GM04504 (cell line): ENCODE data around the gene ARHGEF25.
"Not testable (repeated sequence)": the region's sequence is repeated elsewhere in the genome, so short reads cannot be mapped to it uniquely, and the experiment has no call there.

Experiments
- DNase-seq: peaks from one replicate; pipeline ENCODE4 v3.0.0-alpha.2; 2012; ENCODE audit warnings: low read depth

Gene ARHGEF25

GRCh38 chr12:57611108-57611826 lies at the start of gene ARHGEF25:
Gene ARHGEF25 (plus strand): TSS chr12:57611435. CDS start chr12:57611895, 460 bp downstream.
- no peak for DNase-seq

- no peak for DNase-seq
Observed at GRCh38 chr12:57563358-57563757, 47.9 kb upstream of the ARHGEF25 start.

- DNase-seq = no peak
Observed at GRCh38 chr12:57564178-57564740, 47.0 kb upstream of the ARHGEF25 start.

GRCh38 chr12:57568838-57569237 lies 42.4 kb upstream of the ARHGEF25 start:
- no peak for DNase-seq

- DNase-seq = no peak
Observed at GRCh38 chr12:57569858-57570257, 41.4 kb upstream of the ARHGEF25 start.

- DNase-seq = not testable (repeated sequence)
Observed at GRCh38 chr12:57570438-57570837, 40.8 kb upstream of the ARHGEF25 start.

- no peak for DNase-seq
Observed at GRCh38 chr12:57571926-57572762, 39.1 kb upstream of the ARHGEF25 start.

GRCh38 chr12:57574795-57575194 lies 36.4 kb upstream of the ARHGEF25 start:
- no peak for DNase-seq

- DNase-seq = no peak
Observed at GRCh38 chr12:57575771-57576612, 35.2 kb upstream of the ARHGEF25 start.

- no peak for DNase-seq
Observed at GRCh38 chr12:57576613-57577160, 34.5 kb upstream of the ARHGEF25 start.

GRCh38 chr12:57577981-57578758 lies 33.1 kb upstream of the ARHGEF25 start:
- no peak for DNase-seq

GRCh38 chr12:57579011-57579410 lies 32.2 kb upstream of the ARHGEF25 start:
- no peak for DNase-seq

- no peak for DNase-seq
Observed at GRCh38 chr12:57579677-57580465, 31.4 kb upstream of the ARHGEF25 start.

GRCh38 chr12:57580466-57580795 lies 30.8 kb upstream of the ARHGEF25 start:
- no peak for DNase-seq

- no peak for DNase-seq
Observed at GRCh38 chr12:57581802-57582201, 29.4 kb upstream of the ARHGEF25 start.

- DNase-seq = no peak
Observed at GRCh38 chr12:57582440-57582839, 28.8 kb upstream of the ARHGEF25 start.

GRCh38 chr12:57583008-57583831 lies 28.0 kb upstream of the ARHGEF25 start:
- peak; percentile 52 for DNase-seq

- DNase-seq = no peak
Observed at GRCh38 chr12:57584050-57584449, 27.2 kb upstream of the ARHGEF25 start.

GRCh38 chr12:57584690-57585089 lies 26.5 kb upstream of the ARHGEF25 start:
- no peak for DNase-seq
